GM18909 (cell line): ENCODE measurements around the gene ZFYVE28.

ENCODE experiments used
- ATAC-seq: cut with Tn5 transposase; IDR thresholded peaks from one replicate; pipeline ENCODE4 v1.9.1; 2021; ENCODE audit warnings: mild to moderate bottlenecking; ENCODE audit not compliant: unreplicated experiment, poor library complexity

ZFYVE28 gene

GRCh38 chr4:2335729-2336101 lies 82.7 kb downstream of the ZFYVE28 start:
- no peak for ATAC-seq

GRCh38 chr4:2334826-2335728 lies 83.4 kb downstream of the ZFYVE28 start:
- ATAC-seq, result no peak

GRCh38 chr4:2333916-2334644 lies 84.4 kb downstream of the ZFYVE28 start:
- no peak for ATAC-seq

- no peak for ATAC-seq
Observed at GRCh38 chr4:2333356-2333841, 85.0 kb downstream of the ZFYVE28 start.

GRCh38 chr4:2332976-2333319 lies 85.5 kb downstream of the ZFYVE28 start:
- no peak for ATAC-seq

GRCh38 chr4:2332201-2332975 lies 86.1 kb downstream of the ZFYVE28 start:
- ATAC-seq, result no peak

GRCh38 chr4:2331519-2332200 lies 86.8 kb downstream of the ZFYVE28 start:
- no peak for ATAC-seq

- ATAC-seq, result no peak
Observed at GRCh38 chr4:2331043-2331420, 87.4 kb downstream of the ZFYVE28 start.

GRCh38 chr4:2330091-2331042 lies 88.1 kb downstream of the ZFYVE28 start:
- no peak for ATAC-seq

GRCh38 chr4:2327579-2327978 lies 90.9 kb downstream of the ZFYVE28 start:
- no peak for ATAC-seq

- ATAC-seq, result no peak
Observed at GRCh38 chr4:2324891-2325290, 93.6 kb downstream of the ZFYVE28 start.

GRCh38 chr4:2322841-2323240 lies 95.6 kb downstream of the ZFYVE28 start:
- no peak for ATAC-seq

- ATAC-seq, result no peak
Observed at GRCh38 chr4:2322227-2322626, 96.2 kb downstream of the ZFYVE28 start.

- no peak for ATAC-seq
Observed at GRCh38 chr4:2321279-2322196, 96.9 kb downstream of the ZFYVE28 start.

- ATAC-seq, result no peak
Observed at GRCh38 chr4:2320746-2321145, 97.7 kb downstream of the ZFYVE28 start.

GRCh38 chr4:2320152-2320551 lies 98.3 kb downstream of the ZFYVE28 start:
- no peak for ATAC-seq

- no peak for ATAC-seq
Observed at GRCh38 chr4:2318885-2319284, 99.6 kb downstream of the ZFYVE28 start.

GRCh38 chr4:2318476-2318875 lies 100.0 kb downstream of the ZFYVE28 start:
- ATAC-seq, result no peak
